MM.1S (cell line): Measurements from ENCODE around the gene ITGA3.

Experiments
- DNase-seq: peaks from one replicate; pipeline ENCODE4 v3.0.0-alpha.2; 2015
- H2AFZ ChIP-seq: fragments of 300-600 bp; sonication (generic); 2 replicates; pipeline ENCODE4 v1.6.0; 2016; ENCODE audit warnings: antibody characterized with exemption, low read length
- H3F3A ChIP-seq: fragments of 300-600 bp; sonication (generic); 2 replicates; pipeline ENCODE4 v1.6.1; 2016; ENCODE audit warnings: mild to moderate bottlenecking, antibody characterized with exemption, low read length, moderate library complexity, mixed read lengths; ENCODE audit not compliant: insufficient read depth
- H3K27ac ChIP-seq: fragments of 300-600 bp; sonication (generic); 2 replicates; pipeline ENCODE4 v1.5.1; 2016; ENCODE audit warnings: mild to moderate bottlenecking, low read length
- H3K27me3 ChIP-seq: fragments of 300-600 bp; sonication (generic); replicated peaks from 2 replicates; pipeline ENCODE4 v1.6.0; 2016; ENCODE audit warnings: low read length; ENCODE audit not compliant: insufficient read depth
- H3K36me3 ChIP-seq: fragments of 300-600 bp; sonication (generic); replicated peaks from 2 replicates; pipeline ENCODE4 v1.6.1; 2016; ENCODE audit warnings: mild to moderate bottlenecking, low read length, mixed read lengths; ENCODE audit not compliant: insufficient read depth
- H3K4me1 ChIP-seq: fragments of 300-600 bp; sonication (generic); 2 replicates; pipeline ENCODE4 v1.6.1; 2016; ENCODE audit warnings: low read length, mixed read lengths
- H3K4me2 ChIP-seq: fragments of 300-600 bp; sonication (generic); 2 replicates; pipeline ENCODE4 v1.6.0; 2016; ENCODE audit warnings: low read depth, low read length
- H3K4me3 ChIP-seq: fragments of 300-600 bp; sonication (generic); 2 replicates; pipeline ENCODE4 v1.5.1; 2016; ENCODE audit warnings: low read length, mixed read lengths
- H3K79me2 ChIP-seq: fragments of 300-600 bp; sonication (generic); 2 replicates; pipeline ENCODE4 v1.6.1; 2016; ENCODE audit warnings: mixed run types, low read length, mixed read lengths
- H3K9ac ChIP-seq: fragments of 300-600 bp; sonication (generic); 2 replicates; pipeline ENCODE4 v1.6.1; 2016; ENCODE audit warnings: low read length, mixed read lengths
- H3K9me2 ChIP-seq: fragments of 300-600 bp; sonication (generic); replicated peaks from 2 replicates; pipeline ENCODE4 v1.6.1; 2016; ENCODE audit warnings: mild to moderate bottlenecking, low read length, mixed read lengths; ENCODE audit not compliant: insufficient read depth
- H3K9me3 ChIP-seq: fragments of 300-600 bp; sonication (generic); replicated peaks from 2 replicates; pipeline ENCODE4 v1.6.1; 2016; ENCODE audit warnings: mild to moderate bottlenecking, low read length, mixed read lengths; ENCODE audit not compliant: insufficient read depth
- H4K20me1 ChIP-seq: fragments of 300-600 bp; sonication (generic); 2 replicates; pipeline ENCODE4 v1.6.1; 2016; ENCODE audit warnings: mild to moderate bottlenecking, low read length, moderate library complexity, mixed read lengths; ENCODE audit not compliant: insufficient read depth
- EZH2 ChIP-seq: fragments of 300-600 bp; sonication (generic); optimal IDR thresholded peaks from 2 replicates; pipeline ENCODE3; 2017; ENCODE audit warnings: low read depth, mild to moderate bottlenecking, antibody characterized with exemption, low read length, mixed read lengths
- EZH2phosphoT487 ChIP-seq: fragments of 300-600 bp; sonication (generic); IDR thresholded peaks from 2 replicates; pipeline ENCODE4 v1.6.1; 2018; ENCODE audit warnings: antibody characterized with exemption, low read length
- TF ChIP-seq, protein P1 (sequence below): fragments of 300-600 bp; sonication (generic); IDR thresholded peaks from 2 replicates; pipeline ENCODE4 v1.5.1; 2016; ENCODE audit warnings: antibody characterized with exemption, low read length, mixed read lengths

The ITGA3 gene

GRCh38 chr17:50095626-50096037, 39.7 kb downstream of the ITGA3 start:
- Histone ChIP-seq H2AFZ (peak overlapping the region; percentile 94), H3K4me1 (peaks cover 8% of the 10 kb centered on the region; the same call in 1 of the 2 replicates), H3K36me3 (no peaks in the 10 kb centered on the region), H3K9me2 (no peaks in the 10 kb centered on the region), H3K4me3 (peak overlapping the region; percentile 94), H4K20me1 (no peaks in the 10 kb centered on the region), H3K27me3 (no peaks in the 10 kb centered on the region), H3K9me3 (no peaks in the 10 kb centered on the region), H3K79me2 (peaks cover 21% of the 10 kb centered on the region), H3K27ac (peak overlapping the region; percentile 7; the same call in 1 of the 2 replicates), H3K9ac (peak overlapping the region; percentile 84), H3K4me2 (peak overlapping the region; percentile 91), H3F3A (peaks cover 9% of the 10 kb centered on the region; the same call in 1 of the 2 replicates)
- no peak for DNase-seq
- TF ChIP-seq, protein P1, sequence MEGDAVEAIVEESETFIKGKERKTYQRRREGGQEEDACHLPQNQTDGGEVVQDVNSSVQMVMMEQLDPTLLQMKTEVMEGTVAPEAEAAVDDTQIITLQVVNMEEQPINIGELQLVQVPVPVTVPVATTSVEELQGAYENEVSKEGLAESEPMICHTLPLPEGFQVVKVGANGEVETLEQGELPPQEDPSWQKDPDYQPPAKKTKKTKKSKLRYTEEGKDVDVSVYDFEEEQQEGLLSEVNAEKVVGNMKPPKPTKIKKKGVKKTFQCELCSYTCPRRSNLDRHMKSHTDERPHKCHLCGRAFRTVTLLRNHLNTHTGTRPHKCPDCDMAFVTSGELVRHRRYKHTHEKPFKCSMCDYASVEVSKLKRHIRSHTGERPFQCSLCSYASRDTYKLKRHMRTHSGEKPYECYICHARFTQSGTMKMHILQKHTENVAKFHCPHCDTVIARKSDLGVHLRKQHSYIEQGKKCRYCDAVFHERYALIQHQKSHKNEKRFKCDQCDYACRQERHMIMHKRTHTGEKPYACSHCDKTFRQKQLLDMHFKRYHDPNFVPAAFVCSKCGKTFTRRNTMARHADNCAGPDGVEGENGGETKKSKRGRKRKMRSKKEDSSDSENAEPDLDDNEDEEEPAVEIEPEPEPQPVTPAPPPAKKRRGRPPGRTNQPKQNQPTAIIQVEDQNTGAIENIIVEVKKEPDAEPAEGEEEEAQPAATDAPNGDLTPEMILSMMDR = no peak
- TF ChIP-seq EZH2 (no peak), EZH2phosphoT487 (no peak)

DNA sequence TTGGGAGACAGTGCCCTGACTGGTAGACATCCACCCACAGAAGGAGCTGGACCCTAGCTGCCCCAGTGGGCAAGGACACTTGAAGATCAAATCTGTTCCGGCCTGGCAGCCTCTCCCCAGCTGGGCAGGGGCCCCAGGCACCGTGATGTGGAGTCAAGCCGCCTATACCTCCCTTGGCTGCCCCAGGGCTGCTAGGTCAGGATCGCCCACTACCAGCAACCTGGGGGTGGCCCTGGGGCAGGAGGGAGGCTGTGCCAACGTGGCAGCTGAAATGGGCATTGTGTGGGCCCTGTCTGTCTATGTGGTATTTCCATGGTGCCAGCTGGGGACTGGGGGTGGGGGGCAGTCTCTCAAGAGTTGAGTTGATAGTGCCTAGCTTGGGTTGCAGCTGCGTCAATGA, 40.2 kb downstream of the ITGA3 start:
- H3K9me2 ChIP-seq = no peaks in the 10 kb centered on the region
- peaks cover 9% of the 10 kb centered on the region; the same call in 1 of the 2 replicates for H3F3A ChIP-seq
- H3K4me3 ChIP-seq = peak overlapping the region; percentile 94
- no peaks in the 10 kb centered on the region for H4K20me1 ChIP-seq
- DNase-seq = no peak
- no peak for TF ChIP-seq EZH2
- TF ChIP-seq, protein P1 = no peak
- H3K9me3 ChIP-seq = no peaks in the 10 kb centered on the region
- H3K27ac ChIP-seq = no peak overlapping the region
- H3K4me1 ChIP-seq = peaks cover 8% of the 10 kb centered on the region; the same call in 1 of the 2 replicates
- peak overlapping the region; percentile 84 for H3K9ac ChIP-seq
- H3K79me2 ChIP-seq = peaks cover 21% of the 10 kb centered on the region
- peak overlapping the region; percentile 91 for H3K4me2 ChIP-seq
- peak overlapping the region; percentile 94; the same call in 1 of the 2 replicates for H2AFZ ChIP-seq
- no peaks in the 10 kb centered on the region for H3K27me3 ChIP-seq
- no peaks in the 10 kb centered on the region for H3K36me3 ChIP-seq

- Histone ChIP-seq H3K9me2 (no peaks in the 10 kb centered on the region), H3K4me1 (peaks cover 8% of the 10 kb centered on the region; the same call in 1 of the 2 replicates), H3K4me2 (no peak overlapping the region), H3K27me3 (no peaks in the 10 kb centered on the region), H3K9ac (no peak overlapping the region), H3K36me3 (no peaks in the 10 kb centered on the region), H3F3A (peaks cover 9% of the 10 kb centered on the region; the same call in 1 of the 2 replicates), H2AFZ (no peak overlapping the region), H3K4me3 (no peak overlapping the region), H4K20me1 (no peaks in the 10 kb centered on the region), H3K9me3 (no peaks in the 10 kb centered on the region), H3K27ac (no peak overlapping the region), H3K79me2 (peaks cover 21% of the 10 kb centered on the region)
- TF ChIP-seq EZH2phosphoT487 = no peak
- TF ChIP-seq, protein P1 = no peak
- no peak for DNase-seq
Measured at GRCh38 chr17:50096758-50097157, 40.8 kb downstream of the ITGA3 start.
